ENCODE data around the gene WDR4.

DNA sequence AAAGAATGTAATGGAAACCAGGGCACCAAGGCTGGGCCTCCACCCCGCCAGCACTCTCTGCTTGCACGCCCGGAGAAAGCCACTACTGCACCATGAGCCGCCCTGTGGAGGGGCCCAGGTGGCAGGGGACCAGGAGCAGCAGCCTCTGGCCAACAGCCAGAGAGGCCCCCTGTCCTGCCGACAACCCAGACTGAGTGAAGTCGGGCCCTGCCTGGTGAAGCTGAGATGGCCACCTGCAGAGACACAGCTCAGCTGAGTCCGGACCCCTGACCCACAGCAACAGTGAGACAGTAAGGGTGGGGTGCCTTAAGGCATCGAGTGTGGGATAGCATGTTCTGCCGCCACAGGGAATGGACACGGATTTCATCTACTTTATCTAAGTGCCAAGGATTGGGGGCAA, 28.9 kb downstream of the WDR4 start:
- TF ChIP-seq ARNTL (CRISPR knock-in tag; IDR thresholded peaks at IDR 0.05; ENCODE audit: borderline replicate concordance, low read depth) (no peak), TOX (CRISPR knock-in tag; IDR thresholded peaks at IDR 0.05; ENCODE audit: borderline replicate concordance) (no peak), RARB (CRISPR knock-in tag; IDR thresholded peaks at IDR 0.05) (no peak), ZFP3 (CRISPR knock-in tag; IDR thresholded peaks at IDR 0.05) (no peak), ZC3H10 (CRISPR knock-in tag; IDR thresholded peaks at IDR 0.05) (no peak), BACH2 (CRISPR knock-in tag; IDR thresholded peaks at IDR 0.05; ENCODE audit: borderline replicate concordance) (no peak)
- TF ChIP-seq, protein P1, sequence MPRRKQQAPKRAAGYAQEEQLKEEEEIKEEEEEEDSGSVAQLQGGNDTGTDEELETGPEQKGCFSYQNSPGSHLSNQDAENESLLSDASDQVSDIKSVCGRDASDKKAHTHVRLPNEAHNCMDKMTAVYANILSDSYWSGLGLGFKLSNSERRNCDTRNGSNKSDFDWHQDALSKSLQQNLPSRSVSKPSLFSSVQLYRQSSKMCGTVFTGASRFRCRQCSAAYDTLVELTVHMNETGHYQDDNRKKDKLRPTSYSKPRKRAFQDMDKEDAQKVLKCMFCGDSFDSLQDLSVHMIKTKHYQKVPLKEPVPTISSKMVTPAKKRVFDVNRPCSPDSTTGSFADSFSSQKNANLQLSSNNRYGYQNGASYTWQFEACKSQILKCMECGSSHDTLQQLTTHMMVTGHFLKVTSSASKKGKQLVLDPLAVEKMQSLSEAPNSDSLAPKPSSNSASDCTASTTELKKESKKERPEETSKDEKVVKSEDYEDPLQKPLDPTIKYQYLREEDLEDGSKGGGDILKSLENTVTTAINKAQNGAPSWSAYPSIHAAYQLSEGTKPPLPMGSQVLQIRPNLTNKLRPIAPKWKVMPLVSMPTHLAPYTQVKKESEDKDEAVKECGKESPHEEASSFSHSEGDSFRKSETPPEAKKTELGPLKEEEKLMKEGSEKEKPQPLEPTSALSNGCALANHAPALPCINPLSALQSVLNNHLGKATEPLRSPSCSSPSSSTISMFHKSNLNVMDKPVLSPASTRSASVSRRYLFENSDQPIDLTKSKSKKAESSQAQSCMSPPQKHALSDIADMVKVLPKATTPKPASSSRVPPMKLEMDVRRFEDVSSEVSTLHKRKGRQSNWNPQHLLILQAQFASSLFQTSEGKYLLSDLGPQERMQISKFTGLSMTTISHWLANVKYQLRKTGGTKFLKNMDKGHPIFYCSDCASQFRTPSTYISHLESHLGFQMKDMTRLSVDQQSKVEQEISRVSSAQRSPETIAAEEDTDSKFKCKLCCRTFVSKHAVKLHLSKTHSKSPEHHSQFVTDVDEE (CRISPR knock-in tag; IDR thresholded peaks at IDR 0.05) = no peak
- TF ChIP-seq, protein P2, sequence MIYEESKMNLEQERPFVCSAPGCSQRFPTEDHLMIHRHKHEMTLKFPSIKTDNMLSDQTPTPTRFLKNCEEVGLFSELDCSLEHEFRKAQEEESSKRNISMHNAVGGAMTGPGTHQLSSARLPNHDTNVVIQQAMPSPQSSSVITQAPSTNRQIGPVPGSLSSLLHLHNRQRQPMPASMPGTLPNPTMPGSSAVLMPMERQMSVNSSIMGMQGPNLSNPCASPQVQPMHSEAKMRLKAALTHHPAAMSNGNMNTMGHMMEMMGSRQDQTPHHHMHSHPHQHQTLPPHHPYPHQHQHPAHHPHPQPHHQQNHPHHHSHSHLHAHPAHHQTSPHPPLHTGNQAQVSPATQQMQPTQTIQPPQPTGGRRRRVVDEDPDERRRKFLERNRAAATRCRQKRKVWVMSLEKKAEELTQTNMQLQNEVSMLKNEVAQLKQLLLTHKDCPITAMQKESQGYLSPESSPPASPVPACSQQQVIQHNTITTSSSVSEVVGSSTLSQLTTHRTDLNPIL (CRISPR knock-in tag; IDR thresholded peaks at IDR 0.05; ENCODE audit: low read depth) = no peak
- TF ChIP-seq, protein P3, sequence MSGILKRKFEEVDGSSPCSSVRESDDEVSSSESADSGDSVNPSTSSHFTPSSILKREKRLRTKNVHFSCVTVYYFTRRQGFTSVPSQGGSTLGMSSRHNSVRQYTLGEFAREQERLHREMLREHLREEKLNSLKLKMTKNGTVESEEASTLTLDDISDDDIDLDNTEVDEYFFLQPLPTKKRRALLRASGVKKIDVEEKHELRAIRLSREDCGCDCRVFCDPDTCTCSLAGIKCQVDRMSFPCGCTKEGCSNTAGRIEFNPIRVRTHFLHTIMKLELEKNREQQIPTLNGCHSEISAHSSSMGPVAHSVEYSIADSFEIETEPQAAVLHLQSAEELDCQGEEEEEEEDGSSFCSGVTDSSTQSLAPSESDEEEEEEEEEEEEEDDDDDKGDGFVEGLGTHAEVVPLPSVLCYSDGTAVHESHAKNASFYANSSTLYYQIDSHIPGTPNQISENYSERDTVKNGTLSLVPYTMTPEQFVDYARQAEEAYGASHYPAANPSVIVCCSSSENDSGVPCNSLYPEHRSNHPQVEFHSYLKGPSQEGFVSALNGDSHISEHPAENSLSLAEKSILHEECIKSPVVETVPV (CRISPR knock-in tag; IDR thresholded peaks at IDR 0.05) = no peak
- TF ChIP-seq, protein P4, sequence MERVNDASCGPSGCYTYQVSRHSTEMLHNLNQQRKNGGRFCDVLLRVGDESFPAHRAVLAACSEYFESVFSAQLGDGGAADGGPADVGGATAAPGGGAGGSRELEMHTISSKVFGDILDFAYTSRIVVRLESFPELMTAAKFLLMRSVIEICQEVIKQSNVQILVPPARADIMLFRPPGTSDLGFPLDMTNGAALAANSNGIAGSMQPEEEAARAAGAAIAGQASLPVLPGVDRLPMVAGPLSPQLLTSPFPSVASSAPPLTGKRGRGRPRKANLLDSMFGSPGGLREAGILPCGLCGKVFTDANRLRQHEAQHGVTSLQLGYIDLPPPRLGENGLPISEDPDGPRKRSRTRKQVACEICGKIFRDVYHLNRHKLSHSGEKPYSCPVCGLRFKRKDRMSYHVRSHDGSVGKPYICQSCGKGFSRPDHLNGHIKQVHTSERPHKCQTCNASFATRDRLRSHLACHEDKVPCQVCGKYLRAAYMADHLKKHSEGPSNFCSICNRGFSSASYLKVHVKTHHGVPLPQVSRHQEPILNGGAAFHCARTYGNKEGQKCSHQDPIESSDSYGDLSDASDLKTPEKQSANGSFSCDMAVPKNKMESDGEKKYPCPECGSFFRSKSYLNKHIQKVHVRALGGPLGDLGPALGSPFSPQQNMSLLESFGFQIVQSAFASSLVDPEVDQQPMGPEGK (CRISPR knock-in tag; IDR thresholded peaks at IDR 0.05; ENCODE audit: borderline replicate concordance) = no peak

All from SK-N-SH treated with all-trans-retinoic acid at 6 μM for 48 hours (cell line).